Measurements from ENCODE around the gene NKAPL.

DNA sequence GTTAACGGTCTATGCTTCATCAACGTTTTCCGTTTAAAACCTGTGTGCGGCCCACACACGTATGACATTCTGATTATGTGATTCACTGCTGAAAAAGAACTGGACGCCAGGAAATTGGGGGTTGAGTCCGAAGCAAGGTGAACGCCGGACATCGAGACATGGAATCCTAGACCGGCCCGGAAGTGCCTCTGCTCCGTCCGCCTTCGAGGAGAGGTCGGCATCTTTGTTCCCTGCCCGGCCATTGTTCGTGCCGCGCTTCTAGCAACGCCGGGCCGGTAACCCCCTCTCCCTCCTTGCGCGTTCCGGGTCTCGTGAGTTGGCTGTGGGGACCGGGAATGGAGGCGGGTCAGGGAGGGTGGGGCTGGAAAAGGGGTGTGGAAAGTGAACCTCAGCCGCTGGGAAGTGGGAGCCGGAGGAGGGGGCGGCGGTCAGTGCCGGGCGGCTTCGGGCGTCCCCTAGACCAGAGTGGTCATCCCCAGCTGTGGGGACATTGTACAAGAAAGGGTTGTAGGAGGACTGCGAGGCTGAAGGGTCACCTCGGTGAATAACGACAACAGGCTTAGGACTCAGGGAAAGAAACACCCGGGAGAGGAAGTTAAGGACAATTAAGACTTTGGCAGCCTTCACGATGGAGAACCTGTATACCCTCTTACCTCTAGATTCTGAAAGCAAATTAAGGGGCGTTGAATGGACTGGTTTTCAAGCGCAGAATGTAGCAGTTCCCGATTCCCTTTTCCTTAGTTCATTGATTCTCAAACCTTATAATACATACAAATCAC lies 33.9 kb upstream of the NKAPL start, which contains the start of gene ZSCAN9:
- no peak for TF ChIP-seq EZH2phosphoT487 (IDR thresholded peaks at IDR 0.05; ENCODE audit: low read depth)
- TF ChIP-seq, protein P1, sequence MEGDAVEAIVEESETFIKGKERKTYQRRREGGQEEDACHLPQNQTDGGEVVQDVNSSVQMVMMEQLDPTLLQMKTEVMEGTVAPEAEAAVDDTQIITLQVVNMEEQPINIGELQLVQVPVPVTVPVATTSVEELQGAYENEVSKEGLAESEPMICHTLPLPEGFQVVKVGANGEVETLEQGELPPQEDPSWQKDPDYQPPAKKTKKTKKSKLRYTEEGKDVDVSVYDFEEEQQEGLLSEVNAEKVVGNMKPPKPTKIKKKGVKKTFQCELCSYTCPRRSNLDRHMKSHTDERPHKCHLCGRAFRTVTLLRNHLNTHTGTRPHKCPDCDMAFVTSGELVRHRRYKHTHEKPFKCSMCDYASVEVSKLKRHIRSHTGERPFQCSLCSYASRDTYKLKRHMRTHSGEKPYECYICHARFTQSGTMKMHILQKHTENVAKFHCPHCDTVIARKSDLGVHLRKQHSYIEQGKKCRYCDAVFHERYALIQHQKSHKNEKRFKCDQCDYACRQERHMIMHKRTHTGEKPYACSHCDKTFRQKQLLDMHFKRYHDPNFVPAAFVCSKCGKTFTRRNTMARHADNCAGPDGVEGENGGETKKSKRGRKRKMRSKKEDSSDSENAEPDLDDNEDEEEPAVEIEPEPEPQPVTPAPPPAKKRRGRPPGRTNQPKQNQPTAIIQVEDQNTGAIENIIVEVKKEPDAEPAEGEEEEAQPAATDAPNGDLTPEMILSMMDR (IDR thresholded peaks at IDR 0.05; ENCODE audit: low read depth, low read length), result no peak
